Mammary epithelial cell (primary cell): Measurements from ENCODE around the gene DAB2IP.

Source experiments
- EZH2 ChIP-seq: IDR thresholded peaks from 2 replicates; pipeline ENCODE4 v1.6.1; 2012; ENCODE audit warnings: low read length, inconsistent platforms, borderline replicate concordance
- TF ChIP-seq, protein P1 (sequence below), 2 donors: IDR thresholded peaks in 1 of 2; conservative IDR thresholded peaks in 1 of 2; 2 replicates each; pipeline ENCODE4 v1.5.1; 2011 to 2012; ENCODE audit warnings: inconsistent platforms in 2 of 2, low read length in 2 of 2, mild to moderate bottlenecking in 2 of 2, control low read depth in 1 of 2, low read depth in 1 of 2; ENCODE audit not compliant: insufficient read depth in 1 of 2; ENCODE audit errors: extremely low read depth in 1 of 2

DNA sequence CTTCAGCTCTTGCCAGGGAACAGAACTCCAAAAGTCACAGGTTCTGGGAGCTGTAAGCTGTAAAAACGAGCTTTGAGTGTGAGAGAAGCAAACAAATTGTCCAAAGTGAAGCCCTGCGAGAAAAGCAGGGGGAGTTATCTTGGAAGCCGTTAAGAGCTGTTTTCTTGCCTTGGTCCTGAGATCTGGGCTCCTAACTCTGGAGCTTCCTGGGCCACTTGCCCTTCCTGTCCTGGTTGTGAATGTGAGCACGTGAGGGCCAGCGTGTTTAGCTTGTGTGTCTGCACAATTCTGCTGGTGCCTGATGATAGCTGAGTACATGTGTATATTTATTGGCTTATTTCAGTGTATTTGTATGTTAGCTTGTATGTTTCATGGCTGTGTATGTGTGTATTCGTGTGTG is 40.5 kb downstream of the DAB2IP start:
- TF ChIP-seq, protein P1, sequence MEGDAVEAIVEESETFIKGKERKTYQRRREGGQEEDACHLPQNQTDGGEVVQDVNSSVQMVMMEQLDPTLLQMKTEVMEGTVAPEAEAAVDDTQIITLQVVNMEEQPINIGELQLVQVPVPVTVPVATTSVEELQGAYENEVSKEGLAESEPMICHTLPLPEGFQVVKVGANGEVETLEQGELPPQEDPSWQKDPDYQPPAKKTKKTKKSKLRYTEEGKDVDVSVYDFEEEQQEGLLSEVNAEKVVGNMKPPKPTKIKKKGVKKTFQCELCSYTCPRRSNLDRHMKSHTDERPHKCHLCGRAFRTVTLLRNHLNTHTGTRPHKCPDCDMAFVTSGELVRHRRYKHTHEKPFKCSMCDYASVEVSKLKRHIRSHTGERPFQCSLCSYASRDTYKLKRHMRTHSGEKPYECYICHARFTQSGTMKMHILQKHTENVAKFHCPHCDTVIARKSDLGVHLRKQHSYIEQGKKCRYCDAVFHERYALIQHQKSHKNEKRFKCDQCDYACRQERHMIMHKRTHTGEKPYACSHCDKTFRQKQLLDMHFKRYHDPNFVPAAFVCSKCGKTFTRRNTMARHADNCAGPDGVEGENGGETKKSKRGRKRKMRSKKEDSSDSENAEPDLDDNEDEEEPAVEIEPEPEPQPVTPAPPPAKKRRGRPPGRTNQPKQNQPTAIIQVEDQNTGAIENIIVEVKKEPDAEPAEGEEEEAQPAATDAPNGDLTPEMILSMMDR (conservative IDR thresholded peaks at IDR 0.05 in 1 of 2, IDR thresholded peaks at IDR 0.05 in 1 of 2; ENCODE audit: extremely low read depth in 1 of 2, insufficient read depth in 1 of 2, low read depth in 1 of 2, low read length in 2 of 2), result no peak
- no peak for TF ChIP-seq EZH2
